Midbrain (tissue), 1 donor: Measurements from ENCODE around the gene NOTCH1.
"Not testable (repeated sequence)": the region's sequence is repeated elsewhere in the genome, so short reads cannot be mapped to it uniquely, and the experiment has no call there.

Experiments
- DNase-seq: peaks from one replicate; lab custom pipeline; 2025; lab: John Stamatoyannopoulos, UW

NOTCH1 gene

DNA sequence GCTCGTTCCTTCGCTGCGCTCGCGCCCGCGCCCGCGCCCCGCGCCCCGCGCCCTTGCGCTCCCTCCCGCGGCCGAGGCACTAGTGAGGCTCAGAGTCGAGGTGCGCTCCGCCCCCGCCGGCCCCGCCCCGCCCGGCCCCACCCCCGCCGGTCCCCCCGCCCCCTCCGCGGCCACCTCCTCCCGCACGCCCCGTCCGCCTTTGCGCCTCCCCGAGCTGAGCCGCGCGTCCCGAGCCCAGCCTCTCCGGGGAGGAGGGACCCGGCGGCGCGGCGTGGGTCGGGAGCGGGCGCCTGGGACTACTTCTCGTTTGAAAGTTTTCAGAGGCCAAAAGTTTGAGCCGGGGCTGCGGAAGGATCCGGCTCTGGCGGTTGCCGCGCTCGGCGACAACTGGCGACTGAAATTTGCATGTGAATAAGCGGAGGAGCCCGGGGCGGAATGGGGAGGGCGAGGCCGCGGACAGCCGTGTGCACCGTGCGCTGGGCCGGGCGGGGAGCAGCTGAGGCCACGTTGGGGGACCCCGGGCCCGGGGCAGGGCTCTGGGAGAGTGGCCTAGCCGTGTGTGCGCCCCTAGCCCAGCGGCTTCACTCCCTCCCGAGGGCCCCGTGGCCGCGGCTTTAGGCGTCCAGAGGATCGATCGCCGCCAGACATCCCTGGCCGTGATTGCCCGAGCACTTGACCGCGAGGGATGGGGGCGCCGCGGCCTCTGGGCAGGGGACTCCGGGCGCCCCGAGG lies at the start of gene NOTCH1:
Gene NOTCH1 (minus strand): TSS at position 84 of the 732 bp plus-strand sequence. CDS start 262 bp downstream, outside the sequence.
- DNase-seq = peak; percentile 93

DNA sequence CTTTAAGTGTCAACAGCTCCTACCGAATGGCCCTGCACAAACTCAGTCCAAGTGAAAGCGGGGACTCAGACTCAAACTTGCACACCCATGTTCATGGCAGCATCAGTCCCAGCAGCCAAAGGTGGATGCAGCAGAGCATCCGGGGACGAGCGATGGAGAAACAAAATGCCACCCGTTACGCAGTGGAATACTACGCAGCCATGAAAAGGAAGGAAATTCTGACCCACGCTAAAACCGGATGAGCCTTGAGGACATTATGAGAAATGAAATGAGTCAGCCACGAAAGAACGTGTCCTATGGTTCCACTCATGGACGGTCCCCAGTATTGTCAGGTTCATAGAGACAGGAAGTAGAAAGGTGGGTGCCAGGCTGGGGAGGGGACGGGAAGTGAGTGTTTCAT lies 48.6 kb upstream of the NOTCH1 start:
- no peak for DNase-seq

DNA sequence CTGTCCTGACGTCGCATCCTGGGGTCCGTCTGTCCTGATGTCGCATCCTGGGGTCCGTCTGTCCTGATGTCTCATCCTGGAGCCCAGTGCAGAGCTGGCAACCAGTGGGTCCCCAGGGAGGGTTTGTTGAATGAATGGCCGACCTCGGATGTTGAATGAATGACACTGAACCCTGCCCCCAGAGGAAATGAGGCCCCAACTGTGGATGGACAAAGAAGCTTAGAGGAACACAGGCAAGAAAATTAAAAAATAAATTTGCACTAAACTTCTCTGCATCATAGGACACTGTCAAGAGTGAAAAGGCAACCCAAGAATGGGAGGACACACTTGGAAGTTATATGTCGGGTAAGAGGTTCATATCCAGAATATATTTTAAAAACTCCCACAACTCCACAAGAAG lies 47.7 kb upstream of the NOTCH1 start:
- no peak for DNase-seq

DNA sequence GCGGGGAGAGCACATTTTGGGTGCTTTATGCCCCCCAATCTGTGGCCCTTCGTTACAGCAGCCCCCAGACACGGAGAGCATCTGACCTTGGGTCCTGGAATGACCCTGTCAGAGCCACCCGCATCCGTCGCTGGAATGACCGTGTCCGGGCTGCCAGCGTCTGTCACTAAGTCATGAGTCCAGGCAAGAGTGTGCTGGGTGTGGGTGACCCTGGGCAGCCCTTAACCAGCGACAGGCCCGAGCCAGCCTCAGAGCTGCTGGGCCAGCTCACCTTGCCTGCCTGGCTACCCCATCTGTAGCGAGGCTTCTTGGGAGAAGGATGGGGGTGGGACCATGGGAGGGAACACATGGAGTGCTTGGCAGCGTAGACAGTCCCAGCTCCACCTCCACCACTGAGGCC lies 46.8 kb upstream of the NOTCH1 start:
- DNase-seq = no peak

DNA sequence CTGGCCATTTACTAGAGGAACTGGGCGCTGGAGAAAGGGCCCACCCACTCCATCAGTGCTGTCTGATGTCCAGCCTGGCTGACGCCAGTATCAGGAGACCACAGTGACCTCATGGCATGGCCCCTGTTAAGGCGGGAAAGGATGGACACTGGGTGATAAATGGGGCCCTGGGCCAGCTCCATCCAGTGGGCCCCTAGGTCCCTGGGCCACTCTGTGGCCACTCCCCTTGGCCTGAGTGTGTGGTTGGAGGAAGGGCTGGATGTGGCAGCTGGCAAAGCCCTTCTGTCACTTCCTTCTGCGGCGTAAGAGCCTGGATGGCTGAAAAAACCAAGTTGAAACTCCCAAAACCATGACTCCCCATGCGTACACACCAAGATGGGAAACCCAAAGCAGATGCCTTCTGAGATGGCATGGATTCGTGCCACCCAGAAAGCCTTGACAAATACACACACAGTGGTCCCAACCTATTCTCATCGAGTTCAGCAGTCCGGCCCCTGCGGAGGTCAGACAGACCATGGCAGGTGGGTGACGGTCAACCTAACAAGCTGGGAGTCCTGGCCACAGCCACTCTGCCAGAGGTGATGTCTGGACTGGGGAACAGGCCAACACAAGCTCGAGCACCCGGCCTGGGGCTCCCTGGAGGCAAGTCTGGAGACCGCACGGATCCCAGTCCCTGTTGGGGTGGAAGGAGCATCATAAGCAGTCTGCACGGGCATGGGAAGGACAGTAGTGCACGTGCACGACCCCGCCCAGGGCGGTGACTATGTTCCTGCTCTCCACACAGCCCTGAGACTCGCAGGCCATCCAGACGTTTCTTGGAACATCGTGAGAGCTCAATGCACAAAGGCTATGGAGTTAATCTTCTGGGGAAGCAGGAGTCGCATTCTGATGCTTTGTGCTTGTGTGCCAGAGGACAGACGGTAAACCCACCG lies 45.2 kb upstream of the NOTCH1 start:
- peak; percentile 8 for DNase-seq

DNA sequence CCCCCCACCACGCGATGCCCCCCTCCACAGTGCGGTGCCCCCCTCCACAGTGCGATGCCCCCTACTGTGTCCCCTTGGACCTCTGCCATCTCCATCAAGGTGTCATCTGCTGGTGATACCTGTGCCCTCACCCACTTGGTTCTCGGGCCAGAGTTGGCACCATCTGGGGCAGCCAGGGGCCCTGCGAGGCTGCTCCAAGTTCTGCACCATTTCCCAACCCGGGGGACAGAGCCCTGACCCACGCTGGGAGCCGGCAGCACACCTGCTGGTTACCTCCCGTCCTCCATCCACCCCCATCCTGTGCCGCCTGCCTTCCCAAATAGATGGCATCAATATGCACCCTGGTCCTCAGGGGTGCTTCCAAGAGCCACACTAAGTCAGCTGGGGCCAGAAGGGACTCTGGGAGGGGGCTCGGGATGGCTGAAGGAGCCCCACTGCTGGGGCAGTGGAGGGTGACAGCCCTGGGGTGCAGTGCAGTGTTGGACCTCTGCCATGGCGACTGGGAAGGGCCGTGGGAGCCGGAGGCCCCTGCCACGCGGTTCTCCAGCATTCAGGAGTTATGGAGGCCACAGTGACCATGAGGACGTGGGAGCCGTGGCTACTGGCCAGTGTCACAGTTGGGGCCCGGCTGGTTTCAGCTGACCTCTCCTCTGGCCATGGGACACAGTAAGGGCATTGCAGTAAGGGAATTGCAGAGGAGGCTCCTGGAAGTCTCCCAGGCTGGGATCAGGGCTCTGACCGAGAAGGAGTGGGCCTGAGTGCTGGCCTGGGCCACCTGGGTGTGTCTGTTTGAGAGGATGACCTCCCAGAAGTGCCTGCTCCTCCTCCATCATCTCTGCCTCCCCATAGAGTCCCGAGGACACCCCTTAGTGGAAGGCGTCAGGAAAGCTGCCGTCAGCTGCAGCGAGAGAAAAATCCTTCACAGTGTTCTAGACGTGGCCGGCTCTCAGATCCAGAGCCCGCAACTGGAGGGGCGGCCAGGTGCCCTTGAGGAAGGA lies 44.2 kb upstream of the NOTCH1 start:
- DNase-seq = no peak

DNA sequence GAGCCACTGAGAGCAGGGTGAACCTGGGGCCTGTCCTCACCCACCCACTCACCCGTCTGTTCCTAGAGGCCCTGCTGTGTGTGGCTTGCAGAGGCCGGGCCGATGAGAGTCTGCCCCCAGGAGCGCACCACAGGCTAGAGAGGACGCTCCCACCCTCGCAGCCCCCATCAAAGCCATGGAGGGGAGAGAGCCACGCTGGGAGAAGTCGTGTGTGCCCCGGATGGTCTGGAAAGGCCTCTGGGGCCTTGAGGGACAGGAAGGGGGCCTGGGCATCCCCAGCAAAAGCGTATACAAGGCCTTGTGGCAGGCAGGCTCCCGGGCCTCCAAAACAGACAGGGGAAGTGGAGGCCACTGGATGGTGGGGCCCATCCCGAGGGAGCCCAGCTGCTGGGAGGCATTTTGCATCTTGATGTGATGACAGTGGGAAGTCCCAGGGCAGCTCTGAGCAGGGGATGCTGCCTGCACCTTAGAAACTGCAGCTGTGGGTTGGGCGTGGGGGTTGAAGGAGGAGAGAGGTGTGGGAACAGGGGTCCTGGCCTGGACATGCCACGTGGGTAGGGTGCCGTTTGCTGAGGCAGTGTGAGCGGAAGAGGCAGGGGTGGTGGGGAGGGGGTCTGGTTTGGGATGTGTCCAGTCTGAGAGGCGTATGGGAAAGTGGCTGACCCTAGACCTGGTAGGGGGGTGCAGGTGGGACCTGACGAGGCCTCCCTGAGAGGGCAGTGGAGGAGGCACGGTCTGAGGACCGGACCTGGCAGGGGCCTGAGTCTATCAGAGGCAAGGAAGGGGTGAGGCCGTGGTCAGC lies 43.0 kb upstream of the NOTCH1 start:
- no peak for DNase-seq

DNA sequence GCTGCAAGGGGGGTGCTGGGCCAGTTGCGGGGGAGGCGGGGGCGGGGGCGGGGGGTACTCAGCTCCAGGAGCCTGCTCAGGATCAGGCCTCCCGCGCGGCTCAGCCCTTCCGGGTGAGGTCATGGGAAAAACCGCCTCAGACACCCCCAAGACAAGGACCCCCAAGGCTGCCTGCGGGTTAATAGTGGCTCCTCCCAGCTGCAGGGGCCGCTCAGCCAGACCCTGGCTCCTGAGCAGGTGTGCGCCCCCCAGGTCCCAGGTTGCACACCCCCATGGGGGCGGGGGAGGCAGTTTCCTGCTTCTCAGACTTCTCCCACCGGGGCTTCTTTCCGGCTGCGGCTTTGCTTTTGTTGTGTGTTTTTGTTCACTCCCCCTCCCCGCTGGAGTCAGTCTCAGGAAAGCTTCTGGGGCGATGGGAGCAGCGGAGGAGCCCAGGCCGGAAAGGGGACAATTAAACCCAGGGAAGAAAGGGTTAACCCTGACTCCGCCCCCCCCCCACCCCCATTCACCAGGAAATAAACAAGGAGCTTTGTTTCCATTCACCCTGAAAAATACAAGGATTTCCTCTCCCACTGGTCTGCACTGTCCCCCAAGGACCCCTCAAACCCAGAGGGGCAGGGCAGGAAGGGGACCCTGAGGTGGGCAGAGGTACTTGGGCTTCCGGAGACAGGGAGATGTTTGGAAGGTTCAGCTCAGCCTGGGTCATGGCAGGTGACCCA lies 42.3 kb upstream of the NOTCH1 start:
- no peak for DNase-seq

DNA sequence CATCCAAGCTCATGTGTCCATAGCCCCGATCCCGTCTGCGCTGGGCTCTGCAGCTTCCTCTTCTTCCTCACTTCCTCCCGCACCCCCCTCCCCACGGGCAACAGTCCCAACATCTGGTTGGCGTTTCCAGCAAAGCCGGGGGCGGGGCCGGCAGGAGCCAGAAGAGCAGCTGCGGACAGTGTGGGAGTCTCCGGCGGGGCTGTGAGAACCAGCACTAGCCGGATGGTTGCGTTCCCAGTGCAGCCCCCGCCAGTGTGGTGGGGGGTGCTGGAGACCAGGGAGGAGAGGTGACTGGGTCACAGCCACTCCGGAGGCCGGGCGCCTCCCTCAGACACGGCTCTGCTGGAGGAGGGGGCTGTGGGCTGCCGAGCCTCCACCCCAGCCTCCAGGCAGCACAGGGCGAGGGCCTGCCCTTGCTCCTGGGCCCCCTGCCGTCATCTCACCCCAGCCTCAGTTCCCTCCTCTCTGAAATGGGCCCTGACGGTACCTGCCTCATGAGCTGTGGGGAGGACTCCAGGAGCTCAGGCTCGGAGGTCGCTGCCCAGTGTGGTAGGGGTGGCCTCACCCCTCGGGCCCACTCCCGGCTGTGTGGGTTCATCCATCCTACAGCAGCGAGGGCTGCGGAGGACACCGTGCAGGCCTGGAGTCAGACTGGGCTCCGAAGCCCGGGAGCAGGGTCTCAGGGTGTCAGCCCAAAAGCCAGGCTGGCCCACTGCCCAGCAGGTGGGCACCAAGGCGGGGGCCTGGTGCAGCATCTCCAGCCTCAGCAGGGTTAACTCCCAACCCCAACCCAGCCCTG lies 41.5 kb upstream of the NOTCH1 start:
- DNase-seq = peak; percentile 24

DNA sequence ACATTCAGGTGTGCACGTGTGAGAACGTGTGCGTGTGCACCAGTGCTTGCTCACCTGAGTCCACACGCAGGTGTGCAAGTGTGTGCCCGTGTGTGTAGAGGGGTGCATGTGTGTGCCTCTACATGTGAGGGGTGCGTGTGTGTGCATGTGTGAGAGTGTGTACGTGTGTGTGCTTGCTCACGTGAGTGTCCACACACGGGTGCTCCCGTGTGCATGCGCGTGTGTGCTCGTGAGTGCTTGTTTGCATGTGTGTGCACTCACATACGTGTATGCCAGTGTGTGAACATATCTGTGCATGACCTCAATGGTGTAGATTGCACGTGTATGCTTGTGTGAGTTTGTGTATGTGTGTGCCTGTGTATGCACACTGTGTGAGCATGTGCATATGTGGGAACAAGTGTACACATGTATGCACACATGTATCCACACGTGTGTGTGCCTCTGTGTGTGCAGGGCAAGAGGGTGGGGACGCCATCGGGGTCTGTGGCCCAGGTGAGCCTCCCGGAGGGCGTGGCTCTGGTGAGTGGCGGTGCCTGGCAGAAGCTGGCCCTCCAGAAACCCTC lies 40.6 kb upstream of the NOTCH1 start:
- no peak for DNase-seq

DNA sequence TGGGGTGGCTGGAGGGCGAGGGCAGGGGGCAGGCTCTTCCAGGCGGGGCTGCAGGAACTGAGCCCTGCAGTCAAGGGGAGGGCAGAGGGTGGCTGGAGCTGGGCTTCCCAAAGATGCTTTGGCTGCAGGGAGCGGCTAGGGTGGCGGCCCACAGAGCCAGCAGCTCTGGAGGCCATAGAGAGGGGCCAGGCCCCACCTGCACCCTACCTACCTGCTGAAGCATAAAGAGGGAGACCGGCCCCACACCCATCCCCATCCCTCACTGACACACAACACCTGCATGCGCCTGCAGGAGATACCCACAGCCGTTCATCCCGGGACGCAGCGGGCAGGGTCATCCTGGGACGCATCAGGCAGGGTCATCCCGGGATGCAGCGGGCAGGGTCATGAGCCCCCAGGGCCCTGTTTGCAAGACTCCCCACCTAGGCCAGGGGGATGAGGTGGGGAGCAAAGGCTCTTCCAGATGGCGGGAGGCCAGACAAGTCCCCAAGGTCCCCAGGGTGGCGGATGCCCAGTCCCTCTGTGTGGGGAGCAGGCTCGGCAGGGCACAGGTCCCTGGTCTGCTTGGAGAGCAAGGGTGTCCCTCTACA lies 39.8 kb upstream of the NOTCH1 start:
- no peak for DNase-seq

DNA sequence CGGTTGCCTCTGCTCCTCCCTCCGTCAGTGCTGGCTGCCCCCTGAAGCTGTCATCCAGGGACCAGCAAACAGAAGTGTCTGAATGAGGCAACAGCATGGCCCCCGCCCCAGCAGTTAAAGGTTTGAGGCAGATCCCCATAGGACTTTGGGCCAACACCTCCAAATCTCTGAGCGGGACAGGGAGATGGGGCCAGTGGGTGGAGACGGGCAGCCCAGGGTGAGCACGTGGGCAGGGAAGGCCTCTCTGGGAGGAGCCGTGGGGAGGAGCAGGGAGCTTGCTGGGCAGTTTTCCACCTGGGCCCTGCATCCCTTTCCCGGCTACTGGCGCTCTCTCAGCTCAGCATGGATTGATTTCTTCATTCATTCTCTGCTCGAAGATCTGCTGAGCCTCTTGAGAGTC lies 39.1 kb upstream of the NOTCH1 start:
- no peak for DNase-seq

DNA sequence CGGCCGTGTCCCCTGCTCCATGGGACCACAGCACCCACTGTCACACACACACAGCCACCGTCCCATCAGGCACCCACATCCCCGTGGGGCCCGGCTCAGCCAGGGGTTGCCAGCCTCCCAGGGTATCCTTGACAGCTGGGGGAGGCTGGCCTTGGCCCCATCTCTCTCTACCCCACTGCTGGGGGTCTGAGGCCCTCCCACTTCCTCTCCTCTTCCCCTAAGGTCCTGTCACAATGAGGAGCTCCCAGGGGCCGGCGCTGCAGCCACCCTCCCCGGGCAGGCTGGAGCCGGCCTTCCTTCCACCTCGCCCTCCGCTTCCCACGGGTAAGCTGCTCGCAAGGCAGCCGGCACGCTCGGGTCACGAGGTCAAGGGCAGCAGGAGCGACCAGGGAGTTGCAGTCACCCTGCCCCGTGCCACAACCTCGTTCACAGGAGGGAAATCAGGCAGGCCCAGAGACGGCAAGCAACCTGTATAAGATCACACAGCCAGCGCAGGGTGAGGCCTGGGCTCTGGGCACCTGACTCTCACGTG lies 38.6 kb upstream of the NOTCH1 start:
- DNase-seq = no peak

DNA sequence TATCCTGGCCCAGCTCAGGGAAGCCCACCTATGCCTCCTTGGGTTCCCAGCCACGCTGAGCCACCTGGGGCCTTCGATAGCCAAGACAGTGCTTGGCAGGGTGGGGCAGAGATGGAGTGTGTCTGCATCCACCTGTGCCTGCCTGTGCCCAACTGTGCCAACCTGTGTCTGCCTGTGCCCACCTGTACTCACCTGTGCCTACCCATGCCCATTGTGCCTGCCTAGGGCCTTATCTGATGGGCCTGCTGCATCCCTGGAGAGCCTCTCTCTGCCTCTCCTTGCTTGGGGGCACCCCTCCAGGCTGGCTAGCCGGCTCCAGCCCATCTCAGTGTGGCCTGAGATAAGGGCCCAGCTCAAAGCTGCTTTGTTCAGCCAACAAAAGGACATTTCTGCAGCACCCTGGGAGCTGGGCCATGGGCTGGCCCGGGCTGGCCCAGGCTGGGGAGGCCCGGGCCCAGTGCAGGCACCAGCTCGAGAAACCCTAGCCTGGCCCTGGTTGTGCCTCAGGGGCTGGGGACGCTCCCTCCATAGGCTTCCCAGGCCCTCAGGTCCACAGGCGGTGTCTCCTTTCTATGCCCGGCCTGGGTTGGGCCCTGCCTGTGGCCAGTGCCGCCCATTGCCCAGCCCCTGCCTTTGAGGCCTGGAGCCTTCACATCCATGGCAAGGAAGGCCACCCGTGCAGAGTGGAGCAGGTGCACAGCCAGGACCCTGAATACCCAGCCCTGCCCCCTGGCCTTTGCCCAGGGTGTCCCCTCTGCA lies 37.3 kb upstream of the NOTCH1 start:
- peak; percentile 87 for DNase-seq

DNA sequence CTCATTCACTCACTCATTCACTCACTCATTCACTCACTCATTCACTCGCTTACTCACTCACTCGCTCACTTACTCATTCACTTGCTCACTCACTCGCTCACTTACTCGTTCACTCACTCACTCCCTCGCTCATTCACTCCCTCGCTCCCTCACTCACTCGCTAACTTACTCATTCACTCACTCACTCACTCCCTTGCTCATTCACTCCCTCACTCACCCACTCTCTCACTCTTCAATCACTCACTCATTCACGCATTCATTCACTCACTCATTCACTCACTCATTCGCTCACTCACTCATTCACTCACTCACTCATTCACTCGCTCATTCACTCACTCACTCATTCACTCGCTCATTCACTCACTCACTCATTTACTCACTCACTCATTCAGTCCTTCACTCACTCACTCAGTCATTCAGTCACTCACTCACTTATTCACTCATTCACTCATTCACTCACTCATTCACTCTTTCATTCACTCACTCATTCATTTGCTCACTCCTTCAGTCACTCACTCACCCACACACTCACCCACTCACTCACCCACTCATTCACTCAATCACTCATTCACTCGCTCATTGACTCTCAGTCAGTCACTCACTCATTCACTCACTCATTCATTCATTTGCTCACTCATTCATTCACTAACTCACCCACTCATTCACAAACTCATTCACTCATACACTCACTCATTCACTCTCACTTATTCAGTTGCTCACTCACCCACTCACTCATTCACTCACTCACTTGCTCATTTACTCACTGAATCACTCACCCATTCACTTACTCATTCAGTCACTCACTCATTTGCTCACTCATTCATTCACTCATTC lies 36.0 kb upstream of the NOTCH1 start:
- DNase-seq = no peak

DNA sequence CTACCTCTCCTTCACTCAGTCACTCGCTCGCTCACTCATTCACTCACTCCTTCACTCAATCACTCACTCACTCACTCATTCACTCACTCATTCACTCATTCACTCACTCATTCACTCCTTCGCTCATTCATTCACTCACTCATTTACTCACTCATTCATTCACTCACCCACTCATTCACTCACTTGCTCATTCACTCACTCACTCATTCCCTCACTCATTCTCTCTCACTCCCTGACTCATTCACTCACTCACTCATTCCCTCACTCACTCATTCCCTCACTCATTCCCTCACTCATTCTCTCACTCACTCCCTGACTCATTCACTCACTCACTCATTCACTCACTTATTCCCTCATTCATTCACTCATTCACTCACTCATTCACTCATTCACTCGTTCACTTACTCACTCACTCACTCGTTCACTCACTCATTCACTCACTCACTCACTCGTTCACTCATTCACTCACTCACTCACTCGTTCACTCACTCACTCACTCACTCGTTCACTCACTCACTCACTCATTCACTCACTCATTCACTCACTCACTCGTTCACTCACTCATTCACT lies 33.9 kb upstream of the NOTCH1 start:
- DNase-seq = not testable (repeated sequence)
